ENCODE data around the gene MDP1.

MDP1 gene

DNA sequence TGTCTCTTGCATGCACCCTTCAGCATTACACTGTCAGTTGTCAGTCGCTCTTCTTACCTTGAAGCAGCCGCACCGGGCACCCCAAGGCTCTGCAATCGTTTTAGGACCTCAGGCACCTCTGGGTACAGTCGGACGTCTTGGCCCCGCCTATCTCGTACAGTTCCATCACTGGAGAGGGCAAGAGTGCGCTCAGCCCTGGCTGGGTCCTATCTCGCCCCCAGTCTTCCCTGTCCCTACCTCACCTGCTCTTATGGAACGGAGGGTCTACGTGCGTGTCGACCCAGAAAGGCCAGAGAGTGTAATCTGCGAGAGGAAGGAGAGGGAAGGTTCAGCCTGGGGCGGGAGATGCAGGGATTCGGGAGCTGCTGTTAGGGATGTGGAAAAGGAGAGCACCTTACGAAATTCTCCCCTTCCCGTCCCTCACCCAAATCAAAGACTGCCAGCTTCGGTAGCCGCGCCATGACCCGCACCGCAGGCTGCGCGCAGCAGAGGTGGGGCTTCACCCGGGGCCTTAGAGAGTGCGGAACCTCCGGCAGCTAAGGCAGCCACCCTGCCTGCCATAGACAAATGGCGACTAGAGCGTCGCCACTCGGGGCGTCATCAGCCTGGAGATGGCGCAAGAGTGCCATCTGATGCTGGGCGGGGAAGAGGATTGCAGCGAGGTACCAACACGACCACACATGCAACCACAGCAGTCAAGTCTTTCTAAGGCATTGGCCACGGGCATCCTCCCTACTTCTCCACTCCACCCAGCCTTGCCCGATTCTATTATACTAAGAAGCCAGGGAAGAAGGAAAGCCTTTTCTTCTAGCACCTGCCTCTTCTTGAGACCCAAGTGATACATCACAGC lies at the start of gene MDP1:
MDP1 (minus strand) TSS at position 572 of the 850 bp plus-strand sequence; CDS start at position 461, 111 bp downstream.
- peaks cover 2% of the 10 kb centered on the region; the same call in 1 of the 2 replicates for H3K4me1 ChIP-seq (ENCODE audit: control insufficient read depth, insufficient read depth, low read length)
- H3K36me3 ChIP-seq (ENCODE audit: control insufficient read depth, insufficient read depth, low read length), result peaks cover 2% of the 10 kb centered on the region; the same call in 1 of the 2 replicates
- H3K4me3 ChIP-seq (ENCODE audit: low read length), result peak within 1 kb of the TSS; percentile 46
- H3K27me3 ChIP-seq (ENCODE audit: control insufficient read depth, insufficient read depth, low read length), result no peaks in the 10 kb centered on the region
- DNase-seq (ENCODE audit: low read depth, low spot score), result peak; percentile 82
- H3K27ac ChIP-seq (ENCODE audit: low read length), result no peak within 1 kb of the TSS
- WGBS (ENCODE audit: insufficient coverage, insufficient read length), result no CpG with 5 or more reads among the region's 40 CpGs
- no peaks in the 10 kb centered on the region for H3K9me3 ChIP-seq (ENCODE audit: control insufficient read depth, insufficient read depth, low read length)

DNA sequence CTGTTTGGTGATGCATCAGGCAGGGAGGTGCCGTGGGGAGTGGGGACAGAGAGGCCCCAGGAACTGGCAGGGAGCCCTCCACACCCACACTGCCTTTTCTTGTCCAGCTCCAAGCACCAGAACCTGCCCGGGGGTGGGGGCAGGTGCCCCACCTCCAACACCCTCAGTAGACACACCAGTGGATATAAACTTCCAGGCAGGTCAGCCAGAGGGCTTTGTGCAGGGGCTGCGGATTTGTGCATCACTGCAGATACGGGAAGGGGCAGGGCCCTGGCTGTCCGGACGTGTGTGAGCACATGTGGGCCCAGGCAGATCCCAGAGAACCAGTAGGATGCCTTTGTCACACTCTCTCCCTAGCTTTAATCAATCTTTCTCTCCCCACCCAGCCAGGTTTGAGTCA lies 48.4 kb upstream of the MDP1 start:
- H3K36me3 ChIP-seq (ENCODE audit: control insufficient read depth, insufficient read depth, low read length), result peaks cover 4% of the 10 kb centered on the region; the same call in 1 of the 2 replicates
- no peaks in the 10 kb centered on the region for H3K4me1 ChIP-seq (ENCODE audit: control insufficient read depth, insufficient read depth, low read length)
- H3K4me3 ChIP-seq (ENCODE audit: low read length), result no peak overlapping the region
- no CpG with 5 or more reads among the region's 6 CpGs for WGBS (ENCODE audit: insufficient coverage, insufficient read length)
- H3K9me3 ChIP-seq (ENCODE audit: control insufficient read depth, insufficient read depth, low read length), result no peaks in the 10 kb centered on the region
- no peak overlapping the region for H3K27ac ChIP-seq (ENCODE audit: low read length)
- no peak for DNase-seq (ENCODE audit: low read depth, low spot score)
- H3K27me3 ChIP-seq (ENCODE audit: control insufficient read depth, insufficient read depth, low read length), result no peaks in the 10 kb centered on the region

DNA sequence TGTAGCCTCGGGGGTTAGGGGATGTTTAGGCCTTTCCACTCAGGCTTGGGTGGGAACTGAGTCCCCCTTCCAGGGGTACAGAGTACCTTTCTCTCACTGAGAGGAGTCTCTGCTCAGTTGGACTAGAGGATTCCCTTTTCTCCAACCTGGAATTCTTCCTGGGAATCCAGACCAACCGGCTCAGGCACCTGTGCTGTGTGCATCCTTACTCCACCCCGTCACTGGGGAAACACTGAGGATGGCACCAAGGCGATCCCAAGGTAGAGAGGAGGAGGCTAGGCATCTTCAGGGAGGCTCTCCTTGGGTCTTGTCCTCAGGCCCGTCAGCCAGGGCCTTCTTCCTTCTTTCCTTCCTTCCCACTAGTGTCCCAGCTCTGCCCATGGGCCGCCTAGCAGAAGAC lies 48.0 kb upstream of the MDP1 start:
- no peak for DNase-seq (ENCODE audit: low read depth, low spot score)
- H3K4me1 ChIP-seq (ENCODE audit: control insufficient read depth, insufficient read depth, low read length), result no peaks in the 10 kb centered on the region
- H3K27ac ChIP-seq (ENCODE audit: low read length), result no peak overlapping the region
- H3K9me3 ChIP-seq (ENCODE audit: control insufficient read depth, insufficient read depth, low read length), result no peaks in the 10 kb centered on the region
- no peaks in the 10 kb centered on the region for H3K27me3 ChIP-seq (ENCODE audit: control insufficient read depth, insufficient read depth, low read length)
- H3K36me3 ChIP-seq (ENCODE audit: control insufficient read depth, insufficient read depth, low read length), result peaks cover 4% of the 10 kb centered on the region; the same call in 1 of the 2 replicates
- WGBS (ENCODE audit: insufficient coverage, insufficient read length), result no CpG with 5 or more reads among the region's 6 CpGs
- no peak overlapping the region for H3K4me3 ChIP-seq (ENCODE audit: low read length)

DNA sequence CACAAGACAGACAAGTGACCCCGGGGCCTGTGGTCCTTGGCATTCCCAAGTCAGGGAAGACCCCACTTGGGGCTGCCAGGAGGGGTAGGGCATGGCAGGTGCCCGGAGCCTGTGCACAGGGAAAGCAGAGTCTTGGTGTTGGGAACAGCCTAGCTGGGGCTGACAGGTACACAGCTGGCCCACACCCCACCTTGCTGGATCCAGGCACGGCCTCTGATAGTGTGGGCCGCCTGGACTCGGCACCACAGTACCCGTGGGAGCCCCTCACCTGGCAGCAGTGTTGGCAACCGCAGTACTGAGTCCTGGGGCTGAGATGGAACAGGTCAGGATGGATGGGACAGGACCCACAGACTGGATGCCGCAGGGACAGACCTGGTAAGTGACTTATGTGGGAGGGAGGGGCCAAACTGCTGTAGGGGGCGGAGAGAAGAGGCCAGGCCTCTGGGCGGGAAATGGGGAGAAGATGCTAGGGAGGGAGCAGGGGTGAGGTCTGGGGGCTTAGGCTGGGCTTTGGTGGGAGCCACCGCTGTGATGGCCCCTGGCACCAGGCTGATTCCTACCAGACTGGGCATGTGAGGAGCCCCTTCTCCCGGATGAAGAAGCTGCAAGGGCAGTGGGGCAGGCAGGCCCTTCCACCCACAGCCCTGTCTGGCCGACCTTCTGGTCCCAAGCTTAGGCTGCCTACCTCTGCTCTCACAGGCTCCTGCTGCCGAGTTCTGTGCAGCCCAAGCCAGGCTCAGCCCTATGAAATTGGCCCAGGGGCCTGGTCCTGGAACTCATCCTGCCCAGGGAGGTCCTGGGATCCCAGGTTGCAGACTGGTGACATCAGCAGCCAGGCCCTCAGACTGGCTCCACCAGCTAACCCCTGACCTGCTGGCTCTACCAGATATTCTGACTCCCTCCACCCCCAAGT lies 47.2 kb upstream of the MDP1 start, which contains the start of gene TGM1:
TGM1 (minus strand) TSS at position 357 of the 913 bp plus-strand sequence. CDS start 825 bp downstream, outside the sequence.
- Histone ChIP-seq H3K27ac (ENCODE audit: low read length) (no peak within 1 kb of the TSS), H3K36me3 (ENCODE audit: control insufficient read depth, insufficient read depth, low read length) (peaks cover 4% of the 10 kb centered on the region; the same call in 1 of the 2 replicates)

DNA sequence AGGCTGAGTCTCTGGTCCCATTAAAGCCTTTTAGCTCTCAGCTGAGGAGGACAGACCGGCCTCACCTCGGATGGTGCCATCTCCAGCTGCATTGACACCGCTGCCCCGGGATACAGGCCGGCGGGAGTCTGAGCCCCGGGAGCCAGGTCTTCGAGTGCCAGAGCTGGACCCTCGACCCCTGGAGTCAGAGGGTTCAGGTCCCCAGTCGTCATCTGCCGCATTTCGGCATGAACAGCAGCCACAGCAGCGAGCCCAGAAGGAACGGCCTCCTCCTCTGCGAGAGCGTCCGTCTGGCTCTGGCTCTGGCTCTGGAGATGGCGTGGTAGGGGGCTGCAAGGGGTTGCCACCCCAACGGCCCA lies 46.1 kb upstream of the MDP1 start:
- no peaks in the 10 kb centered on the region for H3K27me3 ChIP-seq (ENCODE audit: control insufficient read depth, insufficient read depth, low read length)
- H3K4me1 ChIP-seq (ENCODE audit: control insufficient read depth, insufficient read depth, low read length), result no peaks in the 10 kb centered on the region
- no peak for DNase-seq (ENCODE audit: low read depth, low spot score)
- H3K27ac ChIP-seq (ENCODE audit: low read length), result no peak overlapping the region
- WGBS (ENCODE audit: insufficient coverage, insufficient read length), result no CpG with 5 or more reads among the region's 19 CpGs
- H3K9me3 ChIP-seq (ENCODE audit: control insufficient read depth, insufficient read depth, low read length), result no peaks in the 10 kb centered on the region
- H3K4me3 ChIP-seq (ENCODE audit: low read length), result no peak overlapping the region
- peaks cover 4% of the 10 kb centered on the region; the same call in 1 of the 2 replicates for H3K36me3 ChIP-seq (ENCODE audit: control insufficient read depth, insufficient read depth, low read length)

More for the DNA sequence above, 47.2 kb upstream of the MDP1 start, which contains the start of gene TGM1:
- H3K4me1 ChIP-seq (ENCODE audit: control insufficient read depth, insufficient read depth, low read length), result no peaks in the 10 kb centered on the region
- H3K27me3 ChIP-seq (ENCODE audit: control insufficient read depth, insufficient read depth, low read length), result no peaks in the 10 kb centered on the region
- no CpG with 5 or more reads among the region's 14 CpGs for WGBS (ENCODE audit: insufficient coverage, insufficient read length)
- H3K9me3 ChIP-seq (ENCODE audit: control insufficient read depth, insufficient read depth, low read length), result no peaks in the 10 kb centered on the region
- no peak within 1 kb of the TSS for H3K4me3 ChIP-seq (ENCODE audit: low read length)
- no peak for DNase-seq (ENCODE audit: low read depth, low spot score)

DNA sequence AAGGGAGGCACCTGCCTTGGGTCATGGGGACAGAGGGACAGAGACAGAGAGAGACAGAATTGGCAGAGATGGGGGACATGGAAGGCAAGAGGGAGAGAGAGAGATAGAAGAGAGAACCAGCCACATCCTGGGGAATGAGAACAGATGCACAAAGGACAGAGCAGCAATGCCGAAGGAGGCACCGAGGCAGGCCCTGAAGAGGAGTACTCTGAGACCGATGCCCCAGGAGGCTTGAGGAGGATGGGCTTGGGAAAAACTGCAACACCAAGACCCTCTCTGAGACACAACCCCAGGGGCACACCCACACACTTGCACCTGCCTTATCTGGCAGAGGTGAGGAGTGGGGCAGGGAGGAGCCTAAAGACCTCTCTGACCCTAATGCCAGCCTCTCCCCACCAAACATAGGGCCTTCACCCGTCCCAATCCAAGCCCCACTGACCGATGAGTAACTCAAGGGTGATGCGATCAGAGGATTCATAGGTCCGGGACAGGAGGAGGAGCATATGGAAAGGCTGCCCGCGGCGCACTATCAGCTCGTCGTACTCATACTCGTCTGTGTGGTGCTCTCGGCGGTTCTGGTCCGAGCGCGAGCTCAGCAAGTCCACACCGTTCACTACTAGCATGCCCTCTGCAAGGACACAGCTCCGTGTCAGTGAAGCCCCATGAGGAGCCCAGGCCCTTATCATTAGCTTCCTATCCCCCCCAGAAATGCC lies 45.5 kb upstream of the MDP1 start:
- no peak overlapping the region for H3K27ac ChIP-seq (ENCODE audit: low read length)
- H3K27me3 ChIP-seq (ENCODE audit: control insufficient read depth, insufficient read depth, low read length), result no peaks in the 10 kb centered on the region

DNA sequence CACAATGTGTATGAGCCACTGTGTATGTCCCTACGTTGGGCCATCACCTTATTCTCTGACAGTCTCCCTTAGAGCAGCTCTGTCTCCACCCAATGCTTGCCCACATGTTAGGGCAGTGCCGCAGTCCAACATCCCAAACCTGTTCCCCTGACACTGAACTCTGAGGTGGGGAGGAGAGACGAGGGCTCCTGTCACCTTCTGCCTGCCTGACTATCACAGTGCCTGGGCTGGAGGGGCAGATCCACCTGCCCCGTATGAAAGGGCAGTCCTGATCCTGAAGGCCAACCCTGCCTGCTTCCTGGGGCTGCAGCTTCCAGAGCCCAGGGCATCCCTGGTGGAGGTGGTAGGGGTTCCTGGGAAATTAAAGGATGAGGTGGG lies 44.9 kb upstream of the MDP1 start:
- no CpG with 5 or more reads among the region's 4 CpGs for WGBS (ENCODE audit: insufficient coverage, insufficient read length)
- no peak for DNase-seq (ENCODE audit: low read depth, low spot score)
- Histone ChIP-seq H3K9me3 (ENCODE audit: control insufficient read depth, insufficient read depth, low read length) (no peaks in the 10 kb centered on the region), H3K4me3 (ENCODE audit: low read length) (no peak overlapping the region), H3K4me1 (ENCODE audit: control insufficient read depth, insufficient read depth, low read length) (no peaks in the 10 kb centered on the region), H3K36me3 (ENCODE audit: control insufficient read depth, insufficient read depth, low read length) (no peaks in the 10 kb centered on the region), H3K27ac (ENCODE audit: low read length) (no peak overlapping the region), H3K27me3 (ENCODE audit: control insufficient read depth, insufficient read depth, low read length) (no peaks in the 10 kb centered on the region)

More for the DNA sequence above, 45.5 kb upstream of the MDP1 start:
- no peak overlapping the region for H3K4me3 ChIP-seq (ENCODE audit: low read length)
- no peaks in the 10 kb centered on the region for H3K4me1 ChIP-seq (ENCODE audit: control insufficient read depth, insufficient read depth, low read length)
- WGBS (ENCODE audit: insufficient coverage, insufficient read length), result no CpG with 5 or more reads among the region's 20 CpGs
- no peak for DNase-seq (ENCODE audit: low read depth, low spot score)
- peaks cover 1% of the 10 kb centered on the region; the same call in 1 of the 2 replicates for H3K36me3 ChIP-seq (ENCODE audit: control insufficient read depth, insufficient read depth, low read length)
- no peaks in the 10 kb centered on the region for H3K9me3 ChIP-seq (ENCODE audit: control insufficient read depth, insufficient read depth, low read length)

DNA sequence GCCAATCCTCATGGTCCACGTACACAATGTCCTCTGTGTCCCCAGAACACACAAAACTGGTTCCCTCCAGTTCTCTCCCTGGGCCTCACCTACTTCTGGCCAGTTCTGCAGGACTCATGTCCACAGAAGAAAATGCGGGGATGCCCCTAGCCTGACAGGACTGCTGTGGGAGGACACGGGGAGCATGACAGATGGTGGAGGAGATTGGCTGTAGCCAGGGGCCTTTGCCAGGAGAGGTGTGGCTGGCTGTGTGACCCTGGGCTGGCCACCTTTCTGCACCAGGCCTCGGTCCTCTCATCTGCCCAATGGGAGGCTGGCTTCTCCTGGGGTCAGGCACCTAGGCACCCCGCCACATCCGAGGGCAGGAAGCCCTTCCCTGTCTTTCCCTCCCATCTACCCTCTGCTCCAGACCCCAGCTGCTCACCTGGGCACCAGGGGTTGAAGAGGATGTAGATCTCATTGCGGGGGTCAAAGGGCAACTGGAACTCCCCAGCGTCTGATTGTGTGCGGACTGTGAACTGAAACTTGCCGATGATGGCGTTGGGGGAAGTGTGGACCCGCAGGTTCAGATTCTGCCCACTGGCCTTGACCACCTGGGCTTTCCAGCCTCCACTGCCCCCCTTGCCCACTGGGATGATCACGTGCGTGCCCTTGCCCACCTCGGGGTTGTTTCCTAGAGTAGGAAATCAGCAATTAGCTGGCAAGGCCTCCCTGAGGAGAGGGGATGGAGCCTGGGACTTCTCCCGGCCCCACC lies 44.3 kb upstream of the MDP1 start:
- Histone ChIP-seq H3K27ac (ENCODE audit: low read length) (no peak overlapping the region), H3K36me3 (ENCODE audit: control insufficient read depth, insufficient read depth, low read length) (no peaks in the 10 kb centered on the region), H3K27me3 (ENCODE audit: control insufficient read depth, insufficient read depth, low read length) (no peaks in the 10 kb centered on the region), H3K9me3 (ENCODE audit: control insufficient read depth, insufficient read depth, low read length) (no peaks in the 10 kb centered on the region), H3K4me1 (ENCODE audit: control insufficient read depth, insufficient read depth, low read length) (no peaks in the 10 kb centered on the region), H3K4me3 (ENCODE audit: low read length) (no peak overlapping the region)
- DNase-seq (ENCODE audit: low read depth, low spot score), result no peak
- no CpG with 5 or more reads among the region's 16 CpGs for WGBS (ENCODE audit: insufficient coverage, insufficient read length)

DNA sequence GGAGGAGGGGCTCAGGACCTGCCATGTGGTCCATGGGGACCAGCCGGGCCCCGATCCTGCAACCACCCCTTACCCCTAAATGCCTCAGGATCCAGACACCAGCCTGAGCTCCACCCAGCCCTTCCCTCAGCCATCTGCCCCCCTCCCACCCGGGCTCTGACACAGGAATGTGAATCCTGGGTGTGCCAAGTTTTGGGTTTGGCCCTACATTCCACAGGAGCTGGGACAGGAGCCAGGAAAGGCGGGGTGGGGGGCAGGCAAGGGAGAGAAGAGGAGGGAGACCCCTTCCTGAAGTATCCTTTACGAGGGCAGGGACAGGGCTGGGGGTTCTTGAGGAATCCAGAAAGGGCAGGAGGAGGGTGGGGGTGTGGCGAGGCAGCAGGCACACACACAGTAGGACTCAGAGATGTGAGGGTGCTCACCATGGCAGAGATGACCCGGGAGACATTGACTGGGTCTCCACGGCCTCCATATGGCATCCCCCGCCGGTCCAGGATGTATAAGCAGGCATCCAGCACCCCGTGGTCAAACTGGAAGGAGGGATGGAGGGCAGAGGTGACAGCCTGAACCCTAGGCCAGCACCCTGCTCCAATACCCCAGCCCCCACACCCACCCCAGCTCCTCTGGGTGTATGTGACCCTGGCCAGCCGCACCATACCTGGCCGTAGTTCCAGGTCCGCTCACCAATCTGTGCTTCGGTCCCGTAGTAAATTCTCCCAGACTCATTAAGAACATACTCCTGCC lies 43.6 kb upstream of the MDP1 start:
- H3K4me1 ChIP-seq (ENCODE audit: control insufficient read depth, insufficient read depth, low read length), result no peaks in the 10 kb centered on the region
- H3K27ac ChIP-seq (ENCODE audit: low read length), result no peak overlapping the region
- H3K27me3 ChIP-seq (ENCODE audit: control insufficient read depth, insufficient read depth, low read length), result no peaks in the 10 kb centered on the region
- no peak overlapping the region for H3K4me3 ChIP-seq (ENCODE audit: low read length)
- H3K36me3 ChIP-seq (ENCODE audit: control insufficient read depth, insufficient read depth, low read length), result no peaks in the 10 kb centered on the region
- DNase-seq (ENCODE audit: low read depth, low spot score), result no peak
- no CpG with 5 or more reads among the region's 16 CpGs for WGBS (ENCODE audit: insufficient coverage, insufficient read length)
- no peaks in the 10 kb centered on the region for H3K9me3 ChIP-seq (ENCODE audit: control insufficient read depth, insufficient read depth, low read length)

Measured in iPS DF 6.9 (cell line).